HepG2 (cell line): Measurements from ENCODE around the gene CNBD2. TPM values are rescaled to one million over a fixed set of nuclear protein-coding genes. Genes with fewer than 3 reads are reported as not detected.

Source experiments
- ATAD3A ChIP-seq: sonication (generic); formaldehyde crosslinking; IDR thresholded peaks from 2 replicates; pipeline ENCODE4 v1.4.0; 2020; ENCODE audit warnings: missing genetic modification reagents
- BORCS8-MEF2B ChIP-seq: sonication (generic); formaldehyde crosslinking; IDR thresholded peaks from 2 replicates; pipeline ENCODE4 v1.8.0; 2022; ENCODE audit warnings: mild to moderate bottlenecking, missing genetic modification reagents
- DPF2 ChIP-seq: sonication (generic); formaldehyde crosslinking; IDR thresholded peaks from 2 replicates; pipeline ENCODE4 v1.4.0; 2020; ENCODE audit warnings: mild to moderate bottlenecking, low read depth, missing genetic modification reagents, borderline replicate concordance
- GATAD1 ChIP-seq: IDR thresholded peaks from 2 replicates; pipeline ENCODE4 v1.6.1; 2016; ENCODE audit warnings: missing genetic modification reagents, missing compliant biosample characterization
- GPN1 ChIP-seq: sonication (generic); formaldehyde crosslinking; IDR thresholded peaks from 2 replicates; pipeline ENCODE4 v1.5.1; 2020; ENCODE audit warnings: missing genetic modification reagents, borderline replicate concordance
- HHEX ChIP-seq: IDR thresholded peaks from 2 replicates; pipeline ENCODE4 v1.6.1; 2016; ENCODE audit warnings: control low read depth
- KLF13 ChIP-seq: sonication (generic); formaldehyde crosslinking; IDR thresholded peaks from 2 replicates; pipeline ENCODE4 v1.4.0; 2020; ENCODE audit warnings: mild to moderate bottlenecking, missing genetic modification reagents
- NBN ChIP-seq: fragments of 450-650 bp; conservative IDR thresholded peaks from 2 replicates; pipeline ENCODE4 v1.6.1; 2017
- SRSF1 ChIP-seq: fragments of 200-400 bp; formaldehyde crosslinking; optimal IDR thresholded peaks from 2 replicates; pipeline ENCODE3; 2017; ENCODE audit warnings: mild to moderate bottlenecking, low read depth, low read length, moderate library complexity
- TBX2 ChIP-seq: sonication (generic); formaldehyde crosslinking; IDR thresholded peaks from 2 replicates; pipeline ENCODE4 v1.5.0; 2020; ENCODE audit warnings: missing genetic modification reagents, mild to moderate bottlenecking, borderline replicate concordance
- ZBTB21 ChIP-seq: sonication (generic); formaldehyde crosslinking; IDR thresholded peaks from 2 replicates; pipeline ENCODE4 v1.4.0; 2020; ENCODE audit warnings: missing genetic modification reagents
- ZNF101 ChIP-seq: sonication (generic); formaldehyde crosslinking; IDR thresholded peaks from 2 replicates; pipeline ENCODE4 v1.4.0; 2020; ENCODE audit warnings: mild to moderate bottlenecking, low read depth, missing genetic modification reagents, borderline replicate concordance
- ZNF34 ChIP-seq: sonication (generic); formaldehyde crosslinking; IDR thresholded peaks from 2 replicates; pipeline ENCODE4 v1.4.0; 2020; ENCODE audit warnings: mild to moderate bottlenecking, missing genetic modification reagents, borderline replicate concordance
- ZNF430 ChIP-seq: sonication (generic); formaldehyde crosslinking; IDR thresholded peaks from 2 replicates; pipeline ENCODE4 v1.9.0; 2021; ENCODE audit warnings: mild to moderate bottlenecking, missing genetic modification reagents
- polyA plus RNA-seq, 8 experiments: library from polyadenylated mRNA; depleted of rRNA in 3 of 8; stranded (reverse) in 7 of 8; unstranded in 1 of 8; fragments of >200 nt; fragmentation: Illumina TruSeq in 4 of 8; extraction: Trizol in 4 of 8; gene quantifications; 2 replicates each; pipeline versions ENCODE4 v1.2.1 to v1.2.3, GENCODE V29; 2011 to 2016; ENCODE audit warnings: low read depth in 4 of 8, missing spikeins in 1 of 8, mixed read lengths in 1 of 8; ENCODE audit not compliant: insufficient read depth in 1 of 8
- total RNA-seq, 5 experiments: library from RNA; depleted of rRNA; stranded (reverse); fragments of >200 nt; fragmentation: Illumina TruSeq; extraction: Trizol; gene quantifications; 2 replicates each; pipeline ENCODE4 v1.2.3, GENCODE V29; 2016; ENCODE audit warnings: low read depth in 1 of 5
- TF ChIP-seq, protein P1 (sequence below): sonication (generic); formaldehyde crosslinking; IDR thresholded peaks from 2 replicates; pipeline ENCODE4 v1.4.0; 2020; ENCODE audit warnings: missing genetic modification reagents, borderline replicate concordance
- TF ChIP-seq, protein P2 (sequence below): sonication (generic); formaldehyde crosslinking; IDR thresholded peaks from 2 replicates; pipeline ENCODE4 v1.8.1; 2023; ENCODE audit warnings: missing genetic modification reagents, inconsistent platforms, borderline replicate concordance
- TF ChIP-seq, protein P3 (sequence below): IDR thresholded peaks from 2 replicates; pipeline ENCODE4 v1.6.1; 2016; ENCODE audit warnings: mild to moderate bottlenecking, missing biosample characterization, missing genetic modification reagents
- TF ChIP-seq, protein P4 (sequence below): sonication (generic); formaldehyde crosslinking; conservative IDR thresholded peaks from 2 replicates; pipeline ENCODE4 v1.8.1; 2023; ENCODE audit warnings: missing genetic modification reagents
- TF ChIP-seq, protein P5 (sequence below): sonication (generic); formaldehyde crosslinking; IDR thresholded peaks from 2 replicates; pipeline ENCODE4 v1.5.1; 2020; ENCODE audit warnings: mild to moderate bottlenecking, missing genetic modification reagents

Gene CNBD2
- total and polyA plus RNA-seq, 2 of the 13 experiments (the other 11 are each of a cell fraction or from before 2014, with no cell fraction given) = 12.4 to 22.8 TPM

DNA sequence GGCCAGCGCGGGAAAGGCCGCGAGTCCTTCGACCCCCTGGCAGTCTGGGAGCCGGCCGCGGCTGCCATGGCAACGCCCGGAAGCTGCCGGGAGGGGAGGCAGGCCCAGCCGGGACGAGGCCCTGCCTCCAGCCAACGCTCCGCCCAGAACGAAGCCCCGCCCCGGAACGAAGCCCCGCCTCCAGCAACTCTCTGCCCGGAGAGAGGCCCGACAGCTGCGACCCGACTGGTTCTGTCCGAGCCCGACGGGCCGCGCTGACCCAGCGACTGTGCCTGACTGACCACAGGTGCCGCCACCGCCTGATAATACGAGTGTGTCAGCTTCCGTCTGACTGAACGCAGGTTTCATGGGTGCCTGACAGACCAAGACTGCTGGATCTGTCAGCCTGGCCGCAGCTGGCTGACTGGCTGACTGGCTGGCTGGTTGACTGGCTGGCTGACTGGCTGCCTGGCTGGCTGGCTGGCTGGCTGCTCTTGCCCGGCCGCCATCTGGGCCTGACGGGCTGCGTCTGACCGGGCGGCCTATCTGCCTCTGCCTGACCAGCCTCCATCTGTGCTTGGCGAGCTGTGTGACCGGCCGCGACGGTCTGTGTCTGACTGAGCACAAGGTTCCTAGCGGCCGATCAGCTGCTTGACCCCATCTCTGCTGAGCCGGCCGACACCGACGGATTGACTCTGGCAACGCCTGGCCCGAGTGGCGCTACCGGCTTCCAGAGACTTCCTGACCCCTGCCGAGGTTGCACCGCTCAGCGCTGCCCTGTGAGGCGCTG lies 96.5 kb downstream of the CNBD2 start (continued):
- peak; percentile 92 for TF ChIP-seq TBX2 (CRISPR knock-in tag)
- TF ChIP-seq ZNF101 (CRISPR knock-in tag) = no peak; the same call in 1 of the 2 replicates
- TF ChIP-seq HHEX = no peak
- TF ChIP-seq, protein P1, sequence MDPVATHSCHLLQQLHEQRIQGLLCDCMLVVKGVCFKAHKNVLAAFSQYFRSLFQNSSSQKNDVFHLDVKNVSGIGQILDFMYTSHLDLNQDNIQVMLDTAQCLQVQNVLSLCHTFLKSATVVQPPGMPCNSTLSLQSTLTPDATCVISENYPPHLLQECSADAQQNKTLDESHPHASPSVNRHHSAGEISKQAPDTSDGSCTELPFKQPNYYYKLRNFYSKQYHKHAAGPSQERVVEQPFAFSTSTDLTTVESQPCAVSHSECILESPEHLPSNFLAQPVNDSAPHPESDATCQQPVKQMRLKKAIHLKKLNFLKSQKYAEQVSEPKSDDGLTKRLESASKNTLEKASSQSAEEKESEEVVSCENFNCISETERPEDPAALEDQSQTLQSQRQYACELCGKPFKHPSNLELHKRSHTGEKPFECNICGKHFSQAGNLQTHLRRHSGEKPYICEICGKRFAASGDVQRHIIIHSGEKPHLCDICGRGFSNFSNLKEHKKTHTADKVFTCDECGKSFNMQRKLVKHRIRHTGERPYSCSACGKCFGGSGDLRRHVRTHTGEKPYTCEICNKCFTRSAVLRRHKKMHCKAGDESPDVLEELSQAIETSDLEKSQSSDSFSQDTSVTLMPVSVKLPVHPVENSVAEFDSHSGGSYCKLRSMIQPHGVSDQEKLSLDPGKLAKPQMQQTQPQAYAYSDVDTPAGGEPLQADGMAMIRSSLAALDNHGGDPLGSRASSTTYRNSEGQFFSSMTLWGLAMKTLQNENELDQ = no peak
- TF ChIP-seq, protein P2, sequence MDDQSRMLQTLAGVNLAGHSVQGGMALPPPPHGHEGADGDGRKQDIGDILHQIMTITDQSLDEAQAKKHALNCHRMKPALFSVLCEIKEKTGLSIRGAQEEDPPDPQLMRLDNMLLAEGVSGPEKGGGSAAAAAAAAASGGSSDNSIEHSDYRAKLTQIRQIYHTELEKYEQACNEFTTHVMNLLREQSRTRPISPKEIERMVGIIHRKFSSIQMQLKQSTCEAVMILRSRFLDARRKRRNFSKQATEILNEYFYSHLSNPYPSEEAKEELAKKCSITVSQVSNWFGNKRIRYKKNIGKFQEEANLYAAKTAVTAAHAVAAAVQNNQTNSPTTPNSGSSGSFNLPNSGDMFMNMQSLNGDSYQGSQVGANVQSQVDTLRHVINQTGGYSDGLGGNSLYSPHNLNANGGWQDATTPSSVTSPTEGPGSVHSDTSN = no peak
- peak; percentile 89 for TF ChIP-seq KLF13
- no peak for TF ChIP-seq ZBTB21 (CRISPR knock-in tag)
- peak; percentile 81 for TF ChIP-seq ZNF430 (CRISPR knock-in tag)
- TF ChIP-seq DPF2 (CRISPR knock-in tag) = no peak
- TF ChIP-seq ZNF34 (CRISPR knock-in tag) = no peak
- TF ChIP-seq ATAD3A (CRISPR knock-in tag) = no peak; the same call in 1 of the 2 replicates
- TF ChIP-seq SRSF1 = peak; percentile 31
- peak; percentile 69; the same call in 1 of the 2 replicates for TF ChIP-seq GPN1 (CRISPR knock-in tag)
- 0 out of 2 replicates have a peak, but pooled peaks have one; percentile 25 for TF ChIP-seq GATAD1 (CRISPR knock-in tag)
- TF ChIP-seq, protein P3, sequence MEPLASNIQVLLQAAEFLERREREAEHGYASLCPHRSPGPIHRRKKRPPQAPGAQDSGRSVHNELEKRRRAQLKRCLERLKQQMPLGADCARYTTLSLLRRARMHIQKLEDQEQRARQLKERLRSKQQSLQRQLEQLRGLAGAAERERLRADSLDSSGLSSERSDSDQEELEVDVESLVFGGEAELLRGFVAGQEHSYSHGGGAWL (CRISPR knock-in tag) = peak; percentile 78; the same call in 1 of the 2 replicates
- no peak for TF ChIP-seq NBN
- TF ChIP-seq, protein P4, sequence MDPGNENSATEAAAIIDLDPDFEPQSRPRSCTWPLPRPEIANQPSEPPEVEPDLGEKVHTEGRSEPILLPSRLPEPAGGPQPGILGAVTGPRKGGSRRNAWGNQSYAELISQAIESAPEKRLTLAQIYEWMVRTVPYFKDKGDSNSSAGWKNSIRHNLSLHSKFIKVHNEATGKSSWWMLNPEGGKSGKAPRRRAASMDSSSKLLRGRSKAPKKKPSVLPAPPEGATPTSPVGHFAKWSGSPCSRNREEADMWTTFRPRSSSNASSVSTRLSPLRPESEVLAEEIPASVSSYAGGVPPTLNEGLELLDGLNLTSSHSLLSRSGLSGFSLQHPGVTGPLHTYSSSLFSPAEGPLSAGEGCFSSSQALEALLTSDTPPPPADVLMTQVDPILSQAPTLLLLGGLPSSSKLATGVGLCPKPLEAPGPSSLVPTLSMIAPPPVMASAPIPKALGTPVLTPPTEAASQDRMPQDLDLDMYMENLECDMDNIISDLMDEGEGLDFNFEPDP (CRISPR knock-in tag) = no peak
- TF ChIP-seq, protein P5, sequence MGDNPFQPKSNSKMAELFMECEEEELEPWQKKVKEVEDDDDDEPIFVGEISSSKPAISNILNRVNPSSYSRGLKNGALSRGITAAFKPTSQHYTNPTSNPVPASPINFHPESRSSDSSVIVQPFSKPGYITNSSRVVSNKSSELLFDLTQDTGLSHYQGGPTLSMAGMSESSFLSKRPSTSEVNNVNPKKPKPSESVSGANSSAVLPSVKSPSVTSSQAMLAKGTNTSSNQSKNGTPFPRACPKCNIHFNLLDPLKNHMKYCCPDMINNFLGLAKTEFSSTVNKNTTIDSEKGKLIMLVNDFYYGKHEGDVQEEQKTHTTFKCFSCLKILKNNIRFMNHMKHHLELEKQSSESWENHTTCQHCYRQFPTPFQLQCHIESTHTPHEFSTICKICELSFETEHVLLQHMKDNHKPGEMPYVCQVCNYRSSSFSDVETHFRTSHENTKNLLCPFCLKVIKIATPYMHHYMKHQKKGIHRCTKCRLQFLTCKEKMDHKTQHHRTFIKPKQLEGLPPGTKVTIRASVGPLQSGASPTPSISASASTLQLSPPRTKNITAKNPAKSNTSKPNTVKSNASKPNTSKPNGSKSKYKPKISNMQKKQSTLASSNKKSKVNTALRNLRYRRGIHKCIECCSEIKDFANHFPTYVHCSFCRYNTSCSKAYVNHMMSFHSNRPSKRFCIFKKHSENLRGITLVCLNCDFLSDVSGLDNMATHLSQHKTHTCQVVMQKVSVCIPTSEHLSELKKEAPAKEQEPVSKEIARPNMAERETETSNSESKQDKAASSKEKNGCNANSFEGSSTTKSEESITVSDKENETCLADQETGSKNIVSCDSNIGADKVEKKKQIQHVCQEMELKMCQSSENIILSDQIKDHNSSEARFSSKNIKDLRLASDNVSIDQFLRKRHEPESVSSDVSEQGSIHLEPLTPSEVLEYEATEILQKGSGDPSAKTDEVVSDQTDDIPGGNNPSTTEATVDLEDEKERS (CRISPR knock-in tag) = peak; percentile 94
- no peak; the same call in 1 of the 2 replicates for TF ChIP-seq BORCS8-MEF2B
